Measurements from ENCODE around the gene DBNL.
A peak's percentile ranks its signal among the peaks of the same experiment; 100 is the strongest.
"Not testable (repeated sequence)": the region's sequence is repeated elsewhere in the genome, so short reads cannot be mapped to it uniquely, and the experiment has no call there.

DBNL gene

GRCh38 chr7:44044315-44045225, at the start of gene DBNL:
Gene DBNL, plus strand, starts transcription at chr7:44044702. Its CDS starts 36 bp downstream, at chr7:44044738.
- DNase-seq: peak; percentile 65

GRCh38 chr7:43997532-43997931, 47.0 kb upstream of the DBNL start, which contains the start of gene SPDYE1:
Gene SPDYE1, plus strand, starts transcription at chr7:43997897. Its CDS starts 2,053 bp downstream, at chr7:43999950.
- not testable (repeated sequence) for DNase-seq

- not testable (repeated sequence) for DNase-seq
Observed at GRCh38 chr7:44012081-44012480, 32.4 kb upstream of the DBNL start.

GRCh38 chr7:44015090-44015489, 29.4 kb upstream of the DBNL start:
- not testable (repeated sequence) for DNase-seq

- peak; percentile 47 for DNase-seq
Observed at GRCh38 chr7:44018857-44019807, 25.4 kb upstream of the DBNL start.

- not testable (repeated sequence) for DNase-seq
Observed at GRCh38 chr7:44019825-44020224, 24.7 kb upstream of the DBNL start.

GRCh38 chr7:44022069-44022468, 22.4 kb upstream of the DBNL start:
- DNase-seq: not testable (repeated sequence)

- DNase-seq: not testable (repeated sequence)
Observed at GRCh38 chr7:44022796-44023467, 21.6 kb upstream of the DBNL start.

GRCh38 chr7:44029433-44029832, 15.1 kb upstream of the DBNL start:
- DNase-seq: not testable (repeated sequence)

- DNase-seq: not testable (repeated sequence)
Observed at GRCh38 chr7:44030029-44030428, 14.5 kb upstream of the DBNL start.

GRCh38 chr7:44031319-44031718, 13.2 kb upstream of the DBNL start:
- not testable (repeated sequence) for DNase-seq

GRCh38 chr7:44032031-44032430, 12.5 kb upstream of the DBNL start:
- not testable (repeated sequence) for DNase-seq

GRCh38 chr7:44033971-44034844, 10.3 kb upstream of the DBNL start:
- not testable (repeated sequence) for DNase-seq

- DNase-seq: not testable (repeated sequence)
Observed at GRCh38 chr7:44036364-44036763, 8.1 kb upstream of the DBNL start.

GRCh38 chr7:44037951-44038350, 6.6 kb upstream of the DBNL start:
- DNase-seq: not testable (repeated sequence)

GRCh38 chr7:44038553-44038952, 5.9 kb upstream of the DBNL start:
- not testable (repeated sequence) for DNase-seq

- not testable (repeated sequence) for DNase-seq
Observed at GRCh38 chr7:44038961-44039558, 5.4 kb upstream of the DBNL start.

- DNase-seq: not testable (repeated sequence)
Observed at GRCh38 chr7:44039800-44040492, 4.6 kb upstream of the DBNL start.

- DNase-seq: not testable (repeated sequence)
Observed at GRCh38 chr7:44040493-44040891, 4.0 kb upstream of the DBNL start.

GRCh38 chr7:44042221-44042620, 2.3 kb upstream of the DBNL start:
- DNase-seq: no peak

All from cortex of kidney (tissue), 1 donor.